HG03432 (cell line): ENCODE measurements around the gene CACNA1F.
"Not testable (repeated sequence)": the region's sequence is repeated elsewhere in the genome, so short reads cannot be mapped to it uniquely, and the experiment has no call there.

ENCODE experiments used
- ATAC-seq: cut with Tn5 transposase; IDR thresholded peaks from one replicate; pipeline ENCODE4 v1.9.1; 2021; ENCODE audit warnings: mild to moderate bottlenecking, moderate library complexity; ENCODE audit not compliant: unreplicated experiment

CACNA1F gene

DNA sequence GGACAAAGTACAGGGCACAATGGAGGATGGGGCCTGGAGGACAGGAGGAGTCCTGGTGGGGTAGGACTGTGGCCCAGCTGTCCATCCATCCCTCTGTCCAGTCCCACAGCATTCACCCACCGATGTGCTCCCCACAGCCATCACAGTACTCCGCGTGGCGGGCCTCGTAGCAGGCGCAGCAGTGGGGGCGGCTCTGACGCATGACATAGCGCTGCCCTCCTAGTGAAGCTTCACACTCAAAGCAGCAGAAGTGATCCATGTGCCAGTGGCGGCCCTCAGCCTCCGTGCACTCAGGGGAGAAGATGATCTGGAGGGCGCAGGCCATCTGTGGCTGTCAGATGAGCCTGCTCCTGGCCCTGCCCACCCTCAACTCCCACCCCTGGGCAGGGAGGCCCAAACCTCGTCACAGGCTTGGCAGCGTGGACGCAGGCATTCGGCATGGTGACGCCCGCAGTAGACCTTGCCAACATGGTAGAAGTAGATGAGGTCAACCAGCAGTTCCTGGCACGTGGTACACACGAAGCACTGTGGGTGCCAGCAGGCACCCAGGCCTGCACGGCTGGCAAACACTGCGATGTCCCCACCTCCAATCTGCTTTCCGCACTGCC is 55.2 kb downstream of the CACNA1F start:
- no peak for ATAC-seq

DNA sequence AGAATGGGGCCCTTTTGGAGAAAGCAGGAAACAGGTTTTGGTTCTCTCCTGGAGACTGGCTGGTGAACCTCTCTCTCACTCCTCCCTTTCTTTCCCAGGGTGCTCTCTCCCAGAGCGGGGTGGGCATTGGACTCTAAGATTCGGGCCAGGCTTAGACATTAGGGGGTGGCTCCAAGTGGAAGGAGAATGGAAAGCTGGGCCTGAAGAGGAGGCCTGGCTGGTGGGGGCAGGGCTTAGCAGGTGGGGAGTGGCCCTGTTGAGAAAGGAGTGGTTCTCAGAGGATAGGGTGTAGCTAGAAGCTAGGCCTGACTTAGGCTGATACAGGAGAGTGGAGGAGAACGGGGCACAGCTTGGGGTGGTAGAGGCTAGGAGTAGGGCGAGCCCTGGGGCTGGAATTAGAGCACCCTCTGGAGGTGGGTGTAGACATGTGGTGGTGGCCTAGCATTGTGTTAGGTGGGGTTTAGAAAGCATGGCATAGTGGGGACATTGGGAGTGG is 55.8 kb downstream of the CACNA1F start:
- ATAC-seq: no peak

DNA sequence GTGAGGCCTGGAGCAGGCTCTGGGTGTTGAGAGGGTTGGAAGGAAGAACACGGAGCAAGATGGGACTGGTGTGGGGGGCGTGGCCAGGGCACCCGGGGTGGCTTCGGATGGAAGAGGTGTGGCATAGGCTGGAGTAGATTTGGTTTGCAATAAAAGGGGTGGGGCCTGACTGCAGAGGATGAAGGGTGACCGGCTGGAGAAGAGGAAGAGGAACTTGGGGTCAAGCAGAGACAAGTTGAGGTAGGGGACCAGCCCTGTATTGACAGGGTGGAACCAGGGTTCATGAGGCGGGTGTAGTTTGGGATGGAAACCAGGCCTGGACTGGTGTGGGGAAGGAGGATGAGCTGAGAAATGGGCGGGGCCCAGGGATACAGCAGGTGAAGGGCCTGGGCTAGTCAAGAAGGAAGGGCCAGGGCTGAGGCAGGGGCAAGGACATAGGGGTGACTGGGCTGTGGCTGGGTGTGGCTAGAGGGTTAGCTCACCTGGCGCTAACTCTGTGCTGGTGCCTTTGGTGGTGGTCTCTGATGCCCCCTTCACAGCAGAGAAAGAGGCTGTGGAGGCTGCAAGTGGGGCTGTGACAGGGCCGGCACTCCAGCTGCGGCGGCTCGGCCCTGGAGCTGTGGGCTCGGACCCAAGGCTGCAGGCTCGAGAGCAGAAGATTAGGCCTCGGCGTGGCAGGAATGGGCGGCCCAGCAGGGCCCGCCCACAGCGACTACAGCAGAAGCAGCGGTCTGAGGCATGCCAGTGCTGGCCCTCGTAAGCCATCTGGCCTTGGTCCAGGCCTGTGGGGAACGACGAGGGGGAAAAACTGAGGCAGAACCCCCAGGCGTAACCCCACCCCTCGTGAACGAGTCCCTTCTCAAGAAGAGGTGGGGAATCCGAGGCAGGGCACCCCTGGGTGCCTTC is 56.5 kb downstream of the CACNA1F start:
- no peak for ATAC-seq

DNA sequence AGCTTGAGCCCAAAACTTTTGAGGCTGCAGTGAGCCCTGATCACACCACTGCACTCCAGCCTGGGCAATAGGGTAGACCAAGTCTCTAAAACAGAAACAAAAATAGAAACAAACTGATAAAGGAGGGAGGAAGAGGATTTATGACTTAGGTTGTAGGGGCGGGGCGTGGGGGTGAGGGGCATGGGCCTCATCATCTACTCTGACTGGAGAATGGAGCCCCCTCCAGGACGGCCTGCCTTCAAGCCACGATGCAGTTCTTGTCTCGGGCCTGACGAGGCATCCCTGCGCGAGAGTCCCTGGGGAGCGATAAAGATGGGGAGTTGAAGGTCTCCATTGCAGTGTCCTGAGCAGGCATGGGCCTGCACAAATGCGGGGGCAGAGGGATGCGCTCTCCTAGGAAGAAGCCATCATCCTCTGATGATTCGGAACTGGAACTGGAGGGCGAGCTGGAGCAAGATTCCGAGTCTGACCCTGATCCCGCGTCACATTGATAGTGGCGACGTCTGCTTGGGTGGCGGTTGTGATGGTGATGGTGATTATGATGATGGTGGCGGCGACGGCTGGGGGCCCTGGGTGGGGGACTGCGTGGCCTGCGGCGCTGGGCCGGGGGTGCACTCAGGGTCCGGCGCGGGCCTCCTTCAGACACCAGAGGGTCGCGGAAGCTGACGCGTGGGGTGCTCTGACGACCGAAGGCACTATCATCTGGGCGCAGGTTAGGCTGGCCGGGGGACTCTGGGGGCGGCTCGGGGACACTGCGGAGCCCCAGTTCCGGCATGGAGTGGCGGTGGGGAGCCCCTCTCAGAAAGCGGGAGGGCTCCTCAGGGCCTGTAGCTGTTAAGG is 57.5 kb downstream of the CACNA1F start:
- no peak for ATAC-seq

DNA sequence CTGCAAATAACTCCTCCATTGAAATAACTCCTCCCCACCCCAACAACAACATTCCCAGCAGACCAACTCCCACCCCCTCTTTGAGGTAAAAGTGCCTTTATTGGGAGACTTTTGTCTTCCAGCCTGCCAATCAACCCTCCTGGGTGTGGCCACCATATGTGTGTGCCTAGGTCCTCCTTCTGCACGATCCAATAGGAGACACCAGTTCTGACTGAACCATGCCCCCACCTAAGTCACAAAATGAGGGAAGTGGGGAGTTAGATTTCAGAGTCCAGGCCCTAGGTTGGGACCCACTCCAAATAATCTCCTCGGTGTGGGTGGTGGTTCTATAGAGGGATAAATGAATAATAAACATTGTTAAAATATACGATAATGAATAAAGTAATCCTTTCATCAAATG is 58.4 kb downstream of the CACNA1F start:
- no peak for ATAC-seq

DNA sequence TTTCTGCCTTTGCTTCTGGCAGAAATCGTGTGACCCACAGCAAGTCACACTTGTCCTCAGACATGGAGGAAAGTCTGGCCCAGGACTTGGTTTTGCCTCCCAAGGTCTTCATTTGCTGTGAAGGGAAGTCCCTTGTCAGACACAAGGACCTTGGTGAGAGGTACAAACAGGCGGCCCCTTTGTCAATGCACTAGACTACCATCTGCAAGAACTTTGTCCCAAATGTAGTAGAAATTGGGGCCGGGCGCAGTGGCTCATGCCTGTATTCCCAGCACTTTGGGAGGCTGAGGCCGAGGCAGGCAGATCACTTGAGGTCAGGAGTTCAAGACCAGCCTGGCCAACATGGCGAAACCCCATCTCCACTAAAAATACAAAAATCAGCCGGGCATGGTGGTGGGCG is 59.6 kb downstream of the CACNA1F start:
- not testable (repeated sequence) for ATAC-seq

DNA sequence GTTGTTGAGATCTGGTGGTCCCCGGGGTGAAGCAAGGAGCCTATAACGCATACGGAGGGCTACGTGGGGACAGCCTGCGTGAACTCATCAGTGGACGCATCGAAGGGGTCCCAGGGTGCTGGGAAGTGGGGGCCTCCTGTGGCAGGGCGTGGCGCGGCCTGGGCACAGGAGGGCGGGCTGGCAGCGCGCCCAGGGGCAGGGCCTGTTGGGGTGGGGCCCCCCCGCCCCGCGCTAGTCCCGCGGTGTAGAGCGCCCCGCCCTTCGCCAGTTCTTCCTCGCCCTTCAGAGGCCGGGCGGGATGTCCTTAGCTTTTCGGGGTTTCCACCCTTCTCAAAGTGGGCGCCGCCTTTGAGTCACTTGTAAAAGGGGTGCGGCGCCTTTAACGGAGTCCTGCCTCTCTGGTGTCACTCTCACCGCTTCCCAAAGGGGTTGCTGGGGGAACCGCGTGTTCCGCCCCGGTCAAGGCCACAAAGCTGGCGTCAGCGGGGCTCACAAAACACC is 60.8 kb downstream of the CACNA1F start:
- peak; percentile 75 for ATAC-seq

DNA sequence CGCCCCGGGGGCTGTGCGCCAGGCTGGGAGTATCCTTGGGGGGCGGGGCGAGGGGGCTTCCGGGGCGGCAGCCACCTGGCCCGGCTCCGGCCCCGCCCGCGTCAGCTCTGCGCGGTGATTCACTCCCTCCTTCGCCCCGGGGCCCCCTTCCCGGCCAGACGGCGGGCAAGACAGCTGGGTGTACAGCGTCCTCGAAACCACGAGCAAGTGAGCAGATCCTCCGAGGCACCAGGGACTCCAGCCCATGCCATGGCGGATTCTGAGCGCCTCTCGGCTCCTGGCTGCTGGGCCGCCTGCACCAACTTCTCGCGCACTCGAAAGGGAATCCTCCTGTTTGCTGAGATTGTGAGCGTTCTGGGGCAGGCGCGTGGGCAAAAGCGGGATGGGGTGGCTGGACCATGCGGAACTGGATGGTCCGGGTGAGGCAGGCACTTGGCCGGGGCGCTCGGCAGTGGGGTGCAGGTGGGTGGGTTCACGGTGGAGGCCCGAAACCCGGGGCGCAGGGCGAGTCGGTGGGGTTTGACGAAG is 61.3 kb downstream of the CACNA1F start, which contains the start of gene PLP2:
TSS of gene PLP2 (plus strand) at position 147 of the 528 bp plus-strand sequence. CDS start at position 250, 103 bp downstream.
- ATAC-seq: peak; percentile 41

DNA sequence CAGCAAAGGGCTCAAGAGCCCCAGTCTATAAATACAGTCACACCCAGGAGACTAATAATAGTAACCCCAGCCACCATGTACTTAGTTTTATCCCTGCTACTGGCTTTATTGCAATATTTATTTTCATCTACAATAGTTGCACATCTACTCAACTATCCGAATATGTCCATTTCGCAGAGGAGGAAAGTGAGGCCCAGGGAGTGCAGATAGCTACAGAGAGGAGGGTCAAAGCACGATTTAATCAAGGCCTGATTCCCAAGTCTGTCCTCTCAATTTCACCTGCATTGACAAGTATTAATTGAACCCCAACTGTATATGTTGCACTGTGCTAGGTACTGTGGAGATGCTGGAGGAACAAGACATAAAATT is 65.4 kb downstream of the CACNA1F start:
- no peak for ATAC-seq

DNA sequence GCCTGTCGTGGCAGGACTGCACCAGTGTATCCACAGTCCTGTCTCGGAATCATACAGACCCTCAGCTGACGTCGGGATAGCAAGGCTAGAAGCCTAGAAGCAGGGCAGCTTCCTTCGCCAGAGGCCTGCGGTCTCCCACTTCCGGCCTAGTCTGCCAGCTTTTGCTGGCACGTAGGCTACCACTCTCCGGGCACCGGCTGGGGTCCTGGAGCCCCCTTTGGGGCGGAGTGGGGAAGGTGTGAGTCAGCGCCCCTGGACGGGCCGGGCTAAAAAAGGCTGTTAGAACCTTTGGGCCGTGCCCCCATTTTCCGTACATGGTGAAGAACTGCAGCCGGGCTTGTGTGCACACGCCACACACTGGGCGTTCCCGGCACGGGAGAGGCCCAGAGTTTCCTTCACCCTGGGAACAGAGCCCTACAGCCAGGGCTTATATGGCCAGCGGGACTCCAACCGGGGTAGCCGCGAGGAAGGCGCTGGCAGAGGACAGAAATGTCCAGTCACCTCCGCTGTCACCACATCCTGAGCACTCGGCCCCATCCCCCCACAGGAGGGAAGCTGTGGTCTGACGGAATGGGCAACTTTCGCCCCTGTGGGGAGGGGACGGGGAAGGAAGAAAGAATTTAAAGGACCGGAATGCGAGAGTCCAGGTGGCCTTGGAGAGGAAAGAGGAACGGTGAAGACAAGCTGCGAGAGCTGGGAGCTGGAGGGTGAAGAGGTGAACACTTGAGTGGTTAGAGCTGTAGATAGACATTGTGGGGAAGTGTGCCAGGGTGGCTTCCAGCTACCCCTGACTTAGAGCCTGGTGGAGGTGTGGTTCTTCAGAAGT is 66.0 kb downstream of the CACNA1F start:
- ATAC-seq: peak; percentile 35

DNA sequence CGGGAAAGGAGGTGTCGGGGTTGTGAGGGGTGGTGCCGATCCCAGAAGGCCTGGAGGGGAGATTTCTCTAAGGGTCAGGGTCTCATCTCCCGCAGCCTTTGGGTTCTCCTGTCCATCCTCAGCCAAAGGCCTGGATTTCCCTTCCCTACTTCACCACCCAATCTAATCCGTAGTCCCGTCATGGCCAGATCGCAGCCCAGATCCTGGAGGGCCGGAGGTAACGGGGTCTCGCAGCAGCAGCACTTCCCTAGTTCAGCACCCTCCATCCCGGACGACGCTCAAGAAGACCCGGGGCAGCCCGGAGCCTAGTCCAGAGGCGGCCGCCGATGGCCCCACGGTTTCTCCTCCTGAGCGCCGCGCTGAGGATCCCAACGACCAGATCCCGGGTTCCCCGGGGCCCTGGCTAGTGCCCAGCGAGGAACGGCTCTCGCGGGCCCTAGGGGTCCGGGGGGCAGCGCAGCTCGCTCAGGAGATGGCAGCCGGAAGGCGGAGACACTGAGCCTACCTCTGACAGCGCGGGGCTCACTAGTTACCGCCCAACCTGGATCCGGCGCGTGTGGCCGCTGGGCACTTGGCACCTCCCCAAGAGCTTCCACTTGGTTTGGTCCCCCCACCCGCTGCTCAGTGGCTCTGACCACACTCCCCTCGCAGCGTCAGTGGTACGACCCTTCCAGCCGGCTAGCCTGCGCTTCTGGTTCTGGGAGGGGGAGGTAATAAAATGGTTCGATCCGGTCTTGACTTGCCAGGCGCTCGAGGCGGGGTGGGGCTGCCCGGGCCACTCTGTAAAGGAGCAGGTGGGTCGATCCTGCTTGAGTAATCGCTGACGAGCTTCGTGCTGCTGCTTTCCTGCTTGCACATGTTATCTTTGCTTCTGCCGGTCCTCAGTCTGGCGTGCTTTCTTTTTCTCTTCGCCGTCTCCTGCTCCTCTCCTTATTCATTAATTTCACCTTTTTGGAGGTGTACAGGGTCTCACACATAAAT is 66.9 kb downstream of the CACNA1F start:
- peak; percentile 40 for ATAC-seq

DNA sequence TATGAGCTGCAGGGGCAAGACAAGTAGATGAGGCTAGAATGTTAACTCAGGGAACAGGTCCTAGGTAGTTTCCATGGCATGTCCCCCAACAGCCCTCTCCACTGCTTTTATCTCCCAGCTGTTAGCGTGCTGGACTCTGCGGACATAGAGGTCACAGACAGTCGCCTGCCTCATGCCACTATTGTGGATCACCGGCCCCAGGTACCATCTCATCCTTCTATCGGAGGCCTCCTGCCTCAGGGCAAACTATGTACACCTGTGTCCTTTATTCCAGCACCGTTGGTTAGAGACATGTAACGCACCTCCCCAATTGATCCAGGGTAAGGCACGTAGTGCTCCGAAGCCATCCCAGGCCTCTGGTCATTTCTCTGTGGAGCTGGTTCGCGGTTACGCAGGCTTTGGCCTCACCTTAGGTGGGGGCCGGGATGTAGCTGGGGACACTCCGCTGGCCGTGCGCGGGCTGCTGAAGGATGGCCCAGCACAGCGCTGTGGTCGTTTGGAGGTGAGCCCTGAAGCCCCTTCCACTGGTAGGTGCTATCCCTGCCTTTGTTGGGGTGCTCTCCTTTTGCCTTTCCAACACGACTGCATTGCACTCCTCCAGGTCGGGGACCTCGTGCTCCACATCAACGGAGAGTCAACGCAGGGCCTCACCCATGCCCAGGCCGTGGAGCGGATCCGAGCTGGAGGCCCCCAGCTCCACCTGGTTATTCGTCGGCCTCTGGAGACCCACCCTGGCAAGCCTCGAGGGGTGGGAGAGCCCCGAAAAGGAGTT is 68.4 kb downstream of the CACNA1F start:
- ATAC-seq: no peak

DNA sequence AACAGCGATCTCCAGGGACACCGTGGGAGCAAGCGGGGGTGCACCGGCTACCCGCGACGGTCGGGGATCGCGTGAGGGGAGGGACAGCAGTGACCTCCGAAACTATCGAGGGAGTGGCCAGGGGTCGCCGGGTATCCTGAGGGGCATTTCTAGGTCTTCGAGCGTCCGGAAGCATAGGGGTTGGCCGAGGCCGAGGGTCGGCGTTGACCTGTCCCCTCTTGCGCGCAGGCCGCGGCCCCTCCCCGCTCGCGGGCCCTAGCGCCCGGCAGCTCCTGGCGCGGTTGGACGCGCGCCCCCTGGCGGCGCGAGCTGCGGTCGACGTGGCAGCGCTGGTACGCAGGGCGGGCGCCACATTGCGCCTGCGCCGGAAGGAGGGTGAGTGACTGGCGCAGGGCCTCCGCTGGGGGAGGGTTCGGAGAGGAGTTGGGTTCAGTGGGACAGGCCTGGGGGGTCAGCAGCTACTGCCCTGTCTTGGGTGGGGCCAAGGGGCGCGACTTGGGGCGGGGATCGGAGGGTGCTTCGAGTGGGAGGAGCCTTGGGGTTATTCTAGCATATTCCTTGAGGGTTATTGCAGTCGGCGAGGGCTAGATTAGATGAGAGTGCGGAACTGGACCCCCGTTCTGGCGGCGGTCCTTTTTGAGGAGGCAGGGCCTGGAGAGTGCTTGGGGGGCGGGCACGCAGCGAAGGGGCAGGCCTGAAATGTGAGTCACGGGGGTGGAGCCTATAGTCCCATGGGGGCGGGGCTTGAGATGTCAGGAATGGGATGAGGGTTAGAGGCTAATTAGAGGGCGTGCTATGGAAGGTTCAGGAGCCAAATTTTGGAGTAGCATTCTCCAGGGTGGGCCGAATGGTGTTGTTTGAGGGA is 69.4 kb downstream of the CACNA1F start:
- peak; percentile 64 for ATAC-seq

DNA sequence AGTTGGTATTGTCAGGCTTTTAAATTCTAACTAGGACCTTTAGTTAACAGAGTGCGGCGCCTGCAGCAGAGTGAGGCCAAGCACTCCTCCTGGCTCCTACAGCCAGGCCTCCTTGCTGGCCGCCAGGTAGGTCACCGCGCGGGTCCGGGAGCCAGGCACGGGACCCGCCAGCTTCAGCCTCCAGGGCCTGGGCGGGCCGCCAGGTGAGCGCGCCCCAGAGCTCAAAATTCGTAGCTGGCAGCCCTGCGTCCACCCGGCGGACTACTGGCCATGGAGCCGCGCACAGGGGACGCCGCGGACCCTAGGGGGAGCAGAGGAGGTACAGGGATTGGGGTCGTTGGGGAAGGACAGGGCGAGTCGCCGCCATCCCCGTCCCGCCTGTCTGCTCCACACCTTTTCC is 70.5 kb downstream of the CACNA1F start, which contains the start of gene MAGIX:
TSS of gene MAGIX (plus strand) at position 139 of the 400 bp plus-strand sequence. CDS start at position 271, 132 bp downstream.
- no peak for ATAC-seq

DNA sequence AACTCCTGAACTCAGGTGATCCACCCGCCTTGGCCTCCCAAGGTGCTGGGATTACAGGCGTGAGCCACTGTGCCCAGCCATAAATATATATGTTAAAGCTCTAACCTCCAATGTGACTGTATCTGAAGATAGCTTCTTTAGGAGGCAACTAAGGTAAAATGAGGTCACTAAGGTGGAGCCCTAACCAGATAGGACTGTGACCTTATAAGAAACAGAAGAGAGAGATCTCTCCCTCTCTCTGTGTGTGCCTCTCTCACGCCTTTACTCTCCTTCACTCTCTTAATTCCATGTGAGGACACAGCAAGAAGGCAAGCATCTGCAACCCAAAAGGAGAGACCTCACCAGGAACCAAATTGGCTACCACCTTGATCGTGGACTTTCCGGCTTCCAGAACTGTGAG is 71.5 kb downstream of the CACNA1F start:
- no peak for ATAC-seq

DNA sequence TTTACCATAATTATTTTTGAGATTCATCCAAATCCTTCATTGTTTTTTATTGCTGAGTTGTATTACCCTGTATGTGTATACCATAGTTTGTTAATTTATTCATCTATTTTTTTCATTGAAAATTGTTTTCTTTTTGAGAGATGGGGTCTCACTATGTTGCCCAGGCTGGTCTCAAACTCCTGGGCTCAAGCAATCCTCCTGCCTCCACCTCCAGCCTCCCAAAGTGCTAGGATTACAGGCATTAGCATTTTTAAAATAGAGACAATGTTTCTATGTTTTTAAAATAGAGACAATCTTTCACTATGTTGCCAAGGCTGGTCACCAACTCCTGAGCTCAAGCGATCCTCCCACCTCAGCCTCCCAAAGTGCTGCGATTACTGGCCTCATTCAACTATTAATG is 72.2 kb downstream of the CACNA1F start:
- ATAC-seq: no peak

DNA sequence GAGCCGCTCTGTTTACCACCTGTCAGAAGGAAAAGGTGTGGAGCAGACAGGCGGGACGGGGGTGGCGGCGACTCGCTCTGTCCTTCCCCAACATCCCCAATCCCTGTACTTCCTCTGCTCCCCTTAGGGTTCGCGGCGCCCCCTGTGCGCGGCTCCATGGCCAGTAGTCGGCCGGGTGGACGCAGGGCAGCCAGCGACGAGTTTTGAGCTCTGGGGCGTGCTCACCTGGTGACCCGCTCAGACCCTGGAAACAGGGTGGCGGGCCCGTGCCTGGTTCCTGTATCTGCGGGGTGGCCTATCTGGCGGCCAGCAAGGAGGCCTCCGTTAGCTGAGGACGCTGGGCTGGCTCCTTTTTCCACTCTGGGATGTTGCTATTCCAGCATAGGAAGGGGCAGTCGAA is 75.9 kb downstream of the CACNA1F start:
- ATAC-seq: no peak
